Chondrocyte (in vitro differentiated cells): ENCODE measurements around the gene TRPM2. TPM values are rescaled to one million over a fixed set of nuclear protein-coding genes. Genes with fewer than 3 reads are reported as not detected.

Experiments
- DNase-seq: peaks from one replicate; pipeline ENCODE4 v3.0.0; 2021; ENCODE audit warnings: mixed read lengths, low spot score
- H3K27ac Mint-ChIP-seq: one replicate; pipeline ENCODE4 v1.8.0; 2021; ENCODE audit warnings: mild to moderate bottlenecking, moderate library complexity, mixed read lengths; ENCODE audit not compliant: unreplicated experiment
- H3K27me3 Mint-ChIP-seq: 2 replicates; pipeline ENCODE4 v1.8.0; 2021; ENCODE audit warnings: low read depth, mixed read lengths
- H3K36me3 Mint-ChIP-seq: 2 replicates; pipeline ENCODE4 v1.8.0; 2021; ENCODE audit warnings: low read depth, mixed read lengths
- H3K4me1 Mint-ChIP-seq: 2 replicates; pipeline ENCODE4 v1.8.0; 2021; ENCODE audit warnings: low read depth, mild to moderate bottlenecking, mixed read lengths
- H3K4me3 Mint-ChIP-seq: one replicate; pipeline ENCODE4 v1.8.0; 2021; ENCODE audit warnings: mild to moderate bottlenecking, moderate library complexity, mixed read lengths; ENCODE audit not compliant: unreplicated experiment
- H3K9me3 Mint-ChIP-seq: 2 replicates; pipeline ENCODE4 v1.8.0; 2021; ENCODE audit warnings: low read depth, mixed read lengths
- total RNA-seq: library from RNA; stranded (reverse); gene quantifications from 3 replicates; pipeline ENCODE4 v1.2.1, GENCODE V29; 2021
- TF ChIP-seq, protein P1 (sequence below): fragments of 200-600 bp; sonication (generic); IDR thresholded peaks from 2 replicates; pipeline ENCODE4 v1.5.0; 2021; ENCODE audit warnings: antibody characterized with exemption, mild to moderate bottlenecking, moderate library complexity

Gene TRPM2
- total RNA-seq, 1 donor from 2014 or later: 0.32 TPM

DNA sequence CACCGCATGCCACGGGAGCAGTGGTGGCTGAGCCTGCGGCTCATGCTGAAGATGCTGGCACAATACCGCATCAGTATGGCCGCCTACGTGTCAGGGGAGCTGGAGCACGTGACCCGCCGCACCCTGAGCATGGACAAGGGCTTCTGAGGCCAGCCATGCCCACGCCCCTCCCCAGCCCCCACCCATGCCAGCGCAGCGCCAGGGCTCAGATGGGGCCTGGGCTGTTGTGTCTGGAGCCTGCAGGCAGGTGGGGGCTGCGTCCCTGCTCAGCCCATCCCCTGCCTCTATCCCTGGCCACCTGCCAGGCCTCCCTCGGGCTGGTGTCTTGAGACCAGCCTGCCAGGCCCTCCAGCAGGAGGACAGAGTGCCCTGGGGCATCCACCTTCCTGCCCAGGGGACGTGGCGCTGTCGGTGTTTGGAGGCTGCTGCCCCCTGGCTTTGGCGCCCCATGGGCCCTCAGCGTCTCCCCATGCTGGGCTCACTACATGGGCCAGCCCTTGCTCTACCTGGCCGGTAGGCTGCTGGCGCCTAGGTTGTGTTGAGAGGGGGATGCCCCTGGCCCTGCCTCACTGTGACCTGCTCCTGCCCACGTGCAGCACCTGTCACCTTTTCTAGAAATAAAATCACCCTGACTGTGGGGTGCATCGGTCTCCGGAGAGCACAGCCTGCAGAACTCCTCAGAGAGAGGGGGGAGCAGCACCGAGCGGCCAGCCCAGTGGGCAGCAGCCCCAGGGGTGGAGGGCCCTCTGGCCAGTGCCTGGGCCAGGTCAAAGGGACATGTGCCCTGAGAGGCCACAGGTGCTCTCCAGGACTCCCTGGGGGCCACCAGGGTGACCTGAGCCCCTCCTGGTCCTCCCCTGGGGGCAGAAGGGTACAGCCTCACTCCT is 26.5 kb upstream of the TRPM2 start:
- TF ChIP-seq, protein P1, sequence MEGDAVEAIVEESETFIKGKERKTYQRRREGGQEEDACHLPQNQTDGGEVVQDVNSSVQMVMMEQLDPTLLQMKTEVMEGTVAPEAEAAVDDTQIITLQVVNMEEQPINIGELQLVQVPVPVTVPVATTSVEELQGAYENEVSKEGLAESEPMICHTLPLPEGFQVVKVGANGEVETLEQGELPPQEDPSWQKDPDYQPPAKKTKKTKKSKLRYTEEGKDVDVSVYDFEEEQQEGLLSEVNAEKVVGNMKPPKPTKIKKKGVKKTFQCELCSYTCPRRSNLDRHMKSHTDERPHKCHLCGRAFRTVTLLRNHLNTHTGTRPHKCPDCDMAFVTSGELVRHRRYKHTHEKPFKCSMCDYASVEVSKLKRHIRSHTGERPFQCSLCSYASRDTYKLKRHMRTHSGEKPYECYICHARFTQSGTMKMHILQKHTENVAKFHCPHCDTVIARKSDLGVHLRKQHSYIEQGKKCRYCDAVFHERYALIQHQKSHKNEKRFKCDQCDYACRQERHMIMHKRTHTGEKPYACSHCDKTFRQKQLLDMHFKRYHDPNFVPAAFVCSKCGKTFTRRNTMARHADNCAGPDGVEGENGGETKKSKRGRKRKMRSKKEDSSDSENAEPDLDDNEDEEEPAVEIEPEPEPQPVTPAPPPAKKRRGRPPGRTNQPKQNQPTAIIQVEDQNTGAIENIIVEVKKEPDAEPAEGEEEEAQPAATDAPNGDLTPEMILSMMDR: peak; percentile 13
- Mint-ChIP-seq H3K9me3 (no peaks in the 10 kb centered on the region), H3K4me1 (peaks cover 3% of the 10 kb centered on the region)

DNA sequence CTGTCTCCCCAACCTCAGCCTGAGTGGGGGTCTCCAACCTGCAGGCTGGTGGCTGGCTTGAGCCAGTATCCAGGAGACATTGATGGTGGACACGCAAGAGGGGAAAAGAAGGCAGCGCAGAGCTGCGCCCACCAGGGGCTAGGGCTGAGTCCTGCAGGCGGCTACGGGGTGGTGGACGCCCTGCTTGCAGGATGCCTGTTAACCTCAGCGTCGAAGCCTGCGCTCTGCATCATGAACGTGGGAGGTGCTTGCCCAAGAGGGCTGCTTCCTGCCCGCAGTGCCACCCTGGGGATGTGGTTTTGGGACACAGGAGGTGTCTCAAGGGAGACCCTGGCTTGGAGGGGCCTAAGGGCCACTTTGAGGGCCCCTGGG is 25.8 kb upstream of the TRPM2 start:
- Mint-ChIP-seq H3K9me3 (no peaks in the 10 kb centered on the region), H3K4me1 (peaks cover 5% of the 10 kb centered on the region), H3K36me3 (peaks cover 4% of the 10 kb centered on the region), H3K4me3 (no peak overlapping the region), H3K27me3 (no peaks in the 10 kb centered on the region), H3K27ac (no peak overlapping the region)
- TF ChIP-seq, protein P1: no peak
- no peak for DNase-seq

More for the DNA sequence above, 26.5 kb upstream of the TRPM2 start:
- Mint-ChIP-seq H3K27ac (no peak overlapping the region), H3K4me3 (no peak overlapping the region), H3K27me3 (no peaks in the 10 kb centered on the region), H3K36me3 (peaks cover 4% of the 10 kb centered on the region)
- DNase-seq: no peak

DNA sequence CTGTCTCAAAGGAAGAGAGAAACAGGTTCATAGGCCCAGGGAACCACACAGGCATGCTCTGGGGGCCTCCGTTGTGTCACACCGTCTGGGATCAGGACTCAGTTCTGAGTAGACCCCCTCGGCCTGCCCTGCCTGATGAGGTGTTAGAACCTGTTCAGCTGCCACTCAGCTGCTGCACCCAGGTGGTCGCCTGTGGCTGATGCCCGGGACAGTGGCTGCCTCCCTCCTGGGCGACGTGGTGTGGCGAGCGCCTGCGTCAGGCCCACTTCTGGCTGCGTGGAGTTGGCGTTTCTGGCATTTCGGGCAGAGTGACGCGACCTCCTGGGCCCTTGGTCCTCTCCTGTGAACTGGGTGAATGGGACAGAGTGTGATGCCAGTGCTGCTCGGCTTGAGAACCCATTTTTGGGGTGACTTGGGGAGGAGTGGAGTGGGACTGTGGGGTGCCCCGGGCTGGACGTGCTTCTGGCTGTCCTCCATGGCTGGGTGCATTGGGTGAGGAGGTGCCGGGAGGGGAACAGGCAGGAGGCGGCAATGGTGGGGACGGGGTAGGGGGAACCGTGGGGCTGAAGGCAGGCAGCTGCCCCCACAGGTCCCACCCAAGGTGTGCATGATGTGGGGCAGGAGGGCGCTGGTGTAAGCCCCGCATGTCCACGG is 25.1 kb upstream of the TRPM2 start:
- peaks cover 5% of the 10 kb centered on the region for H3K4me1 Mint-ChIP-seq
- DNase-seq: no peak
- no peak overlapping the region for H3K27ac Mint-ChIP-seq
- H3K36me3 Mint-ChIP-seq: no peaks in the 10 kb centered on the region
- no peaks in the 10 kb centered on the region for H3K9me3 Mint-ChIP-seq
- TF ChIP-seq, protein P1: no peak
- H3K27me3 Mint-ChIP-seq: no peaks in the 10 kb centered on the region
- H3K4me3 Mint-ChIP-seq: no peak overlapping the region

DNA sequence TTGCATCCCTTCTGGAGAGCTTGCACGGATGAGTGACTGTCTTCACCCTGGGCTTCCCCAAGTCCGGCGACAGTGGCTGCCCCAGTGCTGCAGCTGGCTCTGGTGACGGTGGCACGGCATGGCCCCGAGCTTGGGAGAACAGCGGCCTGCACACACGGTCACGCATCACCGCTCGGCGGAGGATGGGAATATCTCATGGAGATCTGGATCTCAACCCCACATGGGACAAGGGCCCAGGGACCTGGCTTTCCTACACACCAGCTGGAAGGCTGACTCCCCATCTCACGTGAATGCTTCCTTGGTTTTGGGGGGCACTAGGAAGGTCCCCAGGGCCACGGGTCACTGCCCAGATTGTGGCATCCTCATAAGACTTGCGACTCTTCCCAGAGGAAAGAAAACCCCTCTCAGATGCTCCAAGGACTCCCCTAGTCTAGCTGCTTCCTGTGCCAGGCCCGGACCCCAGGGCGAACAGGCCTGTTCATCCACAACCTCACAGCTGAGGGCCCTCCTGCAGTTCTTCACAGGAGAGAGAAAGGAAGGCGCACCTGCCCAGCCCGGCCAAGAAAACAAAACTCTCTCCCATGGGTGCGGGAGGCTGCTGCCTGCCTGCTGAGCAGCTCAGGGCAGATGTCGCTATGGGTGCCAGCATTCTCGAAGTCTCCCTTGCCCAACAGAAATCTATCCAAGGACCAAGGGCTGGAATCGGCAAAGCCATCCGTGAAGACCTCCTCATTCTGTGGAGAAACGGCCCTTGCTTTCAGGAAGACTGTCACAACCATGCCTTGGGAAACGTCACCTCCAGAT is 24.1 kb upstream of the TRPM2 start:
- Mint-ChIP-seq H3K4me1 (peaks cover 5% of the 10 kb centered on the region), H3K9me3 (no peaks in the 10 kb centered on the region), H3K27me3 (no peaks in the 10 kb centered on the region), H3K36me3 (no peaks in the 10 kb centered on the region), H3K4me3 (no peak overlapping the region), H3K27ac (no peak overlapping the region)
- TF ChIP-seq, protein P1: no peak
- DNase-seq: no peak
